HL-60/S4 (cell line): ENCODE results near the gene ACSL6.

Experiments
- in situ Hi-C: fragments of 300-500 bp; cut with MboI; formaldehyde crosslinking; loops from 2 replicates; pipeline ENCODE4 v1.14.3; 2022; ENCODE audit warnings: low sequenced_read_pairs

ACSL6 gene

GRCh38 chr5:132017738-132018625 lies 6.5 kb upstream of the ACSL6 start:
- in situ Hi-C loops = loop anchor here (25.0 kb wide), 2 partner anchors 431 to 581 kb away; no protein-coding TSS in a partner anchor

GRCh38 chr5:132017316-132017715 lies 5.9 kb upstream of the ACSL6 start:
- in situ Hi-C loops = loop anchor here (25.0 kb wide), 2 partner anchors 430 to 580 kb away; no protein-coding TSS in a partner anchor

- in situ Hi-C loops = loop anchor here (25.0 kb wide), 2 partner anchors 429 to 579 kb away; no protein-coding TSS in a partner anchor
These were observed 5.3 kb upstream of the ACSL6 start for GRCh38 chr5:132016721-132017250.

- in situ Hi-C loops = loop anchor here (25.0 kb wide), 2 partner anchors 426 to 576 kb away; no protein-coding TSS in a partner anchor
These were observed 2.3 kb upstream of the ACSL6 start for GRCh38 chr5:132013711-132014110.

- in situ Hi-C loops = loop anchor here (25.0 kb wide), 2 partner anchors 426 to 576 kb away; no protein-coding TSS in a partner anchor
These were observed 1.7 kb upstream of the ACSL6 start for GRCh38 chr5:132013006-132013689.

GRCh38 chr5:132012371-132013005 lies 1.0 kb upstream of the ACSL6 start:
- in situ Hi-C loops = loop anchor here (25.0 kb wide), 2 partner anchors 425 to 575 kb away; no protein-coding TSS in a partner anchor

GRCh38 chr5:132010989-132011621 lies 353 bp downstream of the ACSL6 start:
- in situ Hi-C loops = loop anchor here (25.0 kb wide), 2 partner anchors 424 to 574 kb away; no protein-coding TSS in a partner anchor

GRCh38 chr5:132010645-132010988 lies 841 bp downstream of the ACSL6 start:
- in situ Hi-C loops = loop anchor here (25.0 kb wide), 2 partner anchors 423 to 573 kb away; no protein-coding TSS in a partner anchor

- in situ Hi-C loops = loop anchor here (25.0 kb wide), 2 partner anchors 423 to 573 kb away; no protein-coding TSS in a partner anchor
These were observed 1.6 kb downstream of the ACSL6 start for GRCh38 chr5:132009706-132010405.

GRCh38 chr5:132008961-132009680 lies 2.3 kb downstream of the ACSL6 start:
- in situ Hi-C loops = loop anchor here (25.0 kb wide), 2 partner anchors 422 to 572 kb away; no protein-coding TSS in a partner anchor

GRCh38 chr5:132008163-132008473 lies 3.3 kb downstream of the ACSL6 start:
- in situ Hi-C loops = loop anchor here (25.0 kb wide), 2 partner anchors 421 to 571 kb away; no protein-coding TSS in a partner anchor

- in situ Hi-C loops = loop anchor here (25.0 kb wide), 2 partner anchors 420 to 570 kb away; no protein-coding TSS in a partner anchor
These were observed 3.9 kb downstream of the ACSL6 start for GRCh38 chr5:132007399-132008162.

GRCh38 chr5:132006331-132007120 lies 4.9 kb downstream of the ACSL6 start:
- in situ Hi-C loops = loop anchor here (25.0 kb wide), 2 partner anchors 419 to 569 kb away; no protein-coding TSS in a partner anchor

- in situ Hi-C loops = loop anchor here (25.0 kb wide), 2 partner anchors 418 to 568 kb away; no protein-coding TSS in a partner anchor
These were observed 5.9 kb downstream of the ACSL6 start for GRCh38 chr5:132005591-132005990.

GRCh38 chr5:132003982-132004381 lies 7.5 kb downstream of the ACSL6 start:
- in situ Hi-C loops = loop anchor here (25.0 kb wide), 2 partner anchors 417 to 567 kb away; no protein-coding TSS in a partner anchor

- in situ Hi-C loops = loop anchor here (25.0 kb wide), 2 partner anchors 416 to 566 kb away; no protein-coding TSS in a partner anchor
These were observed 8.2 kb downstream of the ACSL6 start for GRCh38 chr5:132003170-132003744.
